Stomach (tissue), 9 donors: ENCODE results near the gene BMPR2. TPM values are rescaled to one million over a fixed set of nuclear protein-coding genes. Genes with fewer than 3 reads are reported as not detected.
"Not testable (repeated sequence)": the region's sequence is repeated elsewhere in the genome, so short reads cannot be mapped to it uniquely, and the experiment has no call there.

ENCODE experiments used
- DNase-seq, 2 donors: peaks; one replicate each; pipeline versions ENCODE4 v3.0.0 to v3.0.0-alpha.2; 2013 to 2019
- H3K27ac ChIP-seq, 5 donors: fragments of 200-600 bp in 4 of 5; sonication (generic) in 4 of 5; one replicate each; pipeline ENCODE4 v1.5.1; 2013 to 2019; ENCODE audit warnings: mild to moderate bottlenecking in 1 of 5, moderate library complexity in 1 of 5
- H3K27me3 ChIP-seq, 3 donors: fragments of 200-600 bp; sonication (generic); one replicate each; pipeline ENCODE4 v1.5.1; 2017 to 2019; ENCODE audit warnings: mixed run types in 1 of 3
- H3K36me3 ChIP-seq, 4 donors: fragments of 200-600 bp; sonication (generic); 1 replicate in 3 of 4; 2 replicates in 1 of 4; pipeline ENCODE4 v1.5.1; 2016 to 2019
- H3K4me1 ChIP-seq, 4 donors: fragments of 200-600 bp; sonication (generic); one replicate each; pipeline ENCODE4 v1.5.1; 2016 to 2019
- H3K4me3 ChIP-seq, 4 donors: fragments of 200-600 bp; sonication (generic) in 3 of 4; one replicate each; pipeline ENCODE4 v1.5.1; 2016 to 2019; ENCODE audit warnings: mild to moderate bottlenecking in 1 of 4
- H3K9me3 ChIP-seq, 4 donors: fragments of 200-600 bp; sonication (generic); one replicate each; pipeline ENCODE4 v1.5.1; 2016 to 2019
- EP300 ChIP-seq: sonication (generic); formaldehyde crosslinking; IDR thresholded peaks from one replicate; pipeline ENCODE4 v1.6.1; 2017; ENCODE audit warnings: antibody characterized with exemption
- POLR2A ChIP-seq, 4 donors: fragments of 450-650 bp; IDR thresholded peaks; one replicate each; pipeline ENCODE4 v1.6.1; 2016; ENCODE audit warnings: antibody characterized with exemption in 4 of 4, control low read depth in 2 of 4, mild to moderate bottlenecking in 1 of 4, moderate library complexity in 1 of 4
- POLR2AphosphoS5 ChIP-seq, 3 donors: sonication (generic); formaldehyde crosslinking; IDR thresholded peaks; one replicate each; pipeline ENCODE4 v1.6.1; 2016; ENCODE audit warnings: antibody characterized with exemption in 3 of 3
- WGBS, 5 donors: extraction: QIAGEN DNeasy Blood & Tissue Kit in 3 of 5; methylation state at CpG; one replicate each; pipeline versions ENCODE4 v1.1.5 to v1.1.7; 2013 to 2018; 5-methylcytosine and 5-hydroxymethylcytosine counted together
- intact Hi-C: fragments of 100-400 bp; cut with DNase I; formaldehyde crosslinking; loops from one replicate; pipeline ENCODE4 v1.15.1; 2023; ENCODE audit warnings: low total_unique reads
- polyA plus RNA-seq, 3 donors: library from polyadenylated mRNA; stranded (reverse); fragments of 200-250 nt; gene quantifications; one replicate each; pipeline ENCODE4 v1.2.3, GENCODE V29; 2013
- total RNA-seq, 5 donors: library from RNA; depleted of rRNA; stranded (reverse); fragments of >200 nt; gene quantifications; one replicate each; pipeline versions ENCODE4 v1.1.0 to v1.2.3, GENCODE V29; 2014 to 2016
- TF ChIP-seq, protein P1 (sequence below), 7 experiments: fragments of 450-650 bp in 4 of 7; fragments of 200-600 bp in 3 of 7; sonication (generic) in 3 of 7; IDR thresholded peaks; one replicate each; pipeline ENCODE4 v1.5.1; 2016 to 2019; ENCODE audit warnings: antibody characterized with exemption in 7 of 7, control low read depth in 2 of 7, mild to moderate bottlenecking in 1 of 7
- donor health status: healthy with polysubstance abuse.
- donor health status: Bipolar disorder and iron deficiency.
- donor health status: healthy.

BMPR2 gene
- total and polyA plus RNA-seq, 8 donors: 2.8 to 48.3 (median 16.2) TPM

DNA sequence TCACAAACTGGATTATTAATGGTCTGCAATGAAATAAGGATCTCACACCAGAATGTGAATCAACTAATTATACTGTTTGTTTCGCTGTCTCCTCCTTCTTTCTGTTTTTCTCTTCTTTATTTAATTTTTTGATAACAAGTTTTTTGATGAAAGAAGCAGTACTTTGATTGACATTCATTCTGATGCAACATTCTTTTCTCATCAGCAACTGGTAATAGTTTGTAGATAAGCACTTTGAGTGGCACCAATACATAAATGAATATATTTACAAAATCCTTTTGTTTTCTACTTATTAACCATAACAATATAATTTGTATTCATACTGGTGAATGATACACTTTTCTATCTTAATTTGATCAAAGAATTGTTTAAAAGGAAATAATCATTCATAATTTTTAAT, 143.3 kb downstream of the BMPR2 start:
- WGBS, 5 donors: 95 to 100% (median 98%) methylated on average over 1 of the region's 1 CpG
- TF ChIP-seq POLR2AphosphoS5 (IDR thresholded peaks at IDR 0.05) (no peak), EP300 (no peak), POLR2A (IDR thresholded peaks at IDR 0.05) (no peak)
- TF ChIP-seq, protein P1, sequence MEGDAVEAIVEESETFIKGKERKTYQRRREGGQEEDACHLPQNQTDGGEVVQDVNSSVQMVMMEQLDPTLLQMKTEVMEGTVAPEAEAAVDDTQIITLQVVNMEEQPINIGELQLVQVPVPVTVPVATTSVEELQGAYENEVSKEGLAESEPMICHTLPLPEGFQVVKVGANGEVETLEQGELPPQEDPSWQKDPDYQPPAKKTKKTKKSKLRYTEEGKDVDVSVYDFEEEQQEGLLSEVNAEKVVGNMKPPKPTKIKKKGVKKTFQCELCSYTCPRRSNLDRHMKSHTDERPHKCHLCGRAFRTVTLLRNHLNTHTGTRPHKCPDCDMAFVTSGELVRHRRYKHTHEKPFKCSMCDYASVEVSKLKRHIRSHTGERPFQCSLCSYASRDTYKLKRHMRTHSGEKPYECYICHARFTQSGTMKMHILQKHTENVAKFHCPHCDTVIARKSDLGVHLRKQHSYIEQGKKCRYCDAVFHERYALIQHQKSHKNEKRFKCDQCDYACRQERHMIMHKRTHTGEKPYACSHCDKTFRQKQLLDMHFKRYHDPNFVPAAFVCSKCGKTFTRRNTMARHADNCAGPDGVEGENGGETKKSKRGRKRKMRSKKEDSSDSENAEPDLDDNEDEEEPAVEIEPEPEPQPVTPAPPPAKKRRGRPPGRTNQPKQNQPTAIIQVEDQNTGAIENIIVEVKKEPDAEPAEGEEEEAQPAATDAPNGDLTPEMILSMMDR (IDR thresholded peaks at IDR 0.05): no peak
- H3K27me3 ChIP-seq: no peaks in the 10 kb centered on the region
- intact Hi-C loops: no loop called here
- no peaks in the 10 kb centered on the region for H3K4me1 ChIP-seq
- DNase-seq: no peak
- H3K36me3 ChIP-seq: peaks cover 38 to 94% (median 87%) of the 10 kb centered on the region in 4 donors
- H3K27ac ChIP-seq: no peak overlapping the region
- no peak overlapping the region for H3K4me3 ChIP-seq
- H3K9me3 ChIP-seq: no peaks in the 10 kb centered on the region

DNA sequence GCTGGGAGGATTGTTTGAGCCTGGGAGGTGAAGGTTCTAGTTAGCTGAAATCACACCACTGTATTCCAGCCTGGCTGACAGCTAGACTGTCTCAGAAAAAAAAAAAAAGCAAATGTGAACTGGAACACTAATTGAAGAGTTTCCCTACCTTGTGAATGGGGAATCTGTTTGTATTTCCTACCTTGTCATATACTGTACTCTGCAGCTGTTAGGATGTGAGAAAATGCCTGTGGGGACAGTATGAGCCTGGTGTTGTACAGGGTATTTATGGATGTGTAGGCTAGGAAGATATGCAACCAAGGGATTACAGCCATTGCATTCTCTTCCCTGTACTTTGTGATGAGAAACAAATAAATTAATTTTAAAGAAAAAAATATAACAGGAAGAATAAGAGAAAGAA, 145.3 kb downstream of the BMPR2 start:
- Histone ChIP-seq H3K4me3 (no peak overlapping the region), H3K4me1 (no peaks in the 10 kb centered on the region), H3K27me3 (no peaks in the 10 kb centered on the region), H3K27ac (no peak overlapping the region), H3K9me3 (no peaks in the 10 kb centered on the region), H3K36me3 (peaks cover 28 to 82% (median 77%) of the 10 kb centered on the region in 4 donors)
- intact Hi-C loops: no loop called here
- DNase-seq: no peak
- TF ChIP-seq POLR2AphosphoS5 (IDR thresholded peaks at IDR 0.05): no peak
- TF ChIP-seq, protein P1 (IDR thresholded peaks at IDR 0.05): no peak
- no peak for TF ChIP-seq EP300
- TF ChIP-seq POLR2A (IDR thresholded peaks at IDR 0.05): no peak

DNA sequence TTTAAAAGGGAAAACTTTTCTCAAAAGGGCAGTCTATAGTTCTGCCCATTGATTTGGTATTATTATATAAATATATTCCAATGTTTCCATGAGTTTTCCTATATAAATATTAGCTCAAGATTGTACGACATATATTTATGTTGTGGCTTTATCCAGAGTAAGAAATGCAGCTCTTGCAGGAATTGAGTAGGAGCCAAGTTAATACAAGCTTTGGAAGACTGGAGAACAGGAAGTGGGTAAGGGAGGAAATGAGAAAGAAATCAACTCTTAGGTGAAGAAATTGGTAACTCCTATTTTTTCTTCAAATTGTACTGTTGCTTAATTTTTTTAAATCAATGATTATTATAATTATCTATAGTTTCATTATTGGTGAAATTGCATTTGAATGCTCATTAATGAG, 153.3 kb downstream of the BMPR2 start:
- peak in 1 of 2 donors; percentile 22 for DNase-seq
- H3K4me3 ChIP-seq: no peak overlapping the region
- peaks cover 5 to 49% (median 43%) of the 10 kb centered on the region in 4 donors for H3K36me3 ChIP-seq
- peaks cover 0 to 26% (median 15%) of the 10 kb centered on the region in 4 donors for H3K4me1 ChIP-seq
- no peak overlapping the region for H3K27ac ChIP-seq
- H3K27me3 ChIP-seq: no peaks in the 10 kb centered on the region
- TF ChIP-seq POLR2A (IDR thresholded peaks at IDR 0.05) (no peak), EP300 (no peak)
- WGBS, 5 donors: 4 to 28% (median 11%) methylated on average over 1 of the region's 1 CpG
- intact Hi-C loops: no loop called here
- H3K9me3 ChIP-seq: no peaks in the 10 kb centered on the region

DNA sequence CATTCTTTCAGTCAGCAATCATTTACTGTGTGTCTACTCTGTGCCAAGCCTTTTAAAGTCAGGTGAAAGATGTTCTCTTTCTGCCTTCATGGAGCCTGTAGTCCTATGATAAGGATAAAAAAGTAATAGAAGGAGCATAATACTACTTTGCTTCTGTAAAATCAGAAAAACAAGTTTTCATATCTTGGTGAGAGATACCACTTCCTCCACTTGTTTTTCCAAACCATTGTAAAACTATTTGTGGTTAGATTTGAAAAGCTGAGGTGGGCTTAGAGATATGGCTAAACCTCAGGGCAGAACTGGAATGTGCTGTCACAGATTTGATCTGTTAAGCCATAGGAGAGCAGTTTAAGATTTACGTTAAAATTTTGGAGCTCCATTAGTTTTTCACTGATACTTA, 153.9 kb downstream of the BMPR2 start:
- TF ChIP-seq, protein P1 (IDR thresholded peaks at IDR 0.05): no peak
- TF ChIP-seq POLR2AphosphoS5 (IDR thresholded peaks at IDR 0.05) (no peak), POLR2A (IDR thresholded peaks at IDR 0.05) (no peak), EP300 (no peak)
- intact Hi-C loops: no loop called here
- peaks cover 0 to 26% (median 15%) of the 10 kb centered on the region in 4 donors for H3K4me1 ChIP-seq
- no peaks in the 10 kb centered on the region for H3K9me3 ChIP-seq
- H3K4me3 ChIP-seq: no peak overlapping the region
- no peak overlapping the region for H3K27ac ChIP-seq
- no peaks in the 10 kb centered on the region for H3K27me3 ChIP-seq
- WGBS, 5 donors: 25 to 41% (median 28%) methylated on average over 1 of the region's 1 CpG
- DNase-seq: no peak
- peaks cover 5 to 46% (median 40%) of the 10 kb centered on the region in 4 donors for H3K36me3 ChIP-seq

DNA sequence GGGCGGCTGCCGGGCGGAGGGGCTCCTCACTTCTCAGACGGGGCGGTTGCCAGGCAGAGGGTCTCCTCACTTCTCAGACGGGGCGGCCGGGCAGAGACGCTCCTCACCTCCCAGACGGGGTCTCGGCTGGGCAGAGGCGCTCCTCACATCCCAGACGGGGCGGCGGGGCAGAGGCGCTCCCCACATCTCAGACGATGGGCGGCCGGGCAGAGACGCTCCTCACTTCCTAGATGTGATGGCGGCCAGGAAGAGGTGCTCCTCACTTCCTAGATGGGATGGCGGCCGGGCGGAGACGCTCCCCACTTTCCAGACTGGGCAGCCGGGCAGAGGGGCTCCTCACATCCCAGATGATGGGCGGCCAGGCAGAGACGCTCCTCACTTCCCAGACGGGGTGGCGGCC, 159.2 kb downstream of the BMPR2 start:
- H3K4me3 ChIP-seq, H3K4me1 ChIP-seq, H3K27ac ChIP-seq, DNase-seq, intact Hi-C loops, H3K9me3 ChIP-seq, H3K27me3 ChIP-seq: not testable (repeated sequence)
- WGBS, 5 donors: 93 to 97% (median 95%) methylated on average over 5 to 11 of the region's 30 CpGs; no CpG with 5 or more reads in 2 of the 5 donors
- H3K36me3 ChIP-seq: peaks cover 5 to 38% (median 34%) of the 10 kb centered on the region in 4 donors
